GM20000 (cell line): ENCODE results near the gene ROR1.

Source experiments
- DNase-seq: peaks from one replicate; pipeline ENCODE4 v3.0.0; 2012; ENCODE audit warnings: low spot score
- CTCF ChIP-seq: IDR thresholded peaks from 2 replicates; pipeline ENCODE4 v1.5.1; 2012; ENCODE audit warnings: mild to moderate bottlenecking, control low read depth; ENCODE audit errors: extremely low read depth, missing control alignments

The ROR1 gene

GRCh38 chr1:63983391-63984256 lies 209.8 kb downstream of the ROR1 start:
- no peak for TF ChIP-seq CTCF
- DNase-seq = no peak

GRCh38 chr1:63984257-63984929 lies 210.6 kb downstream of the ROR1 start:
- no peak for DNase-seq
- TF ChIP-seq CTCF = no peak

- DNase-seq = no peak
- no peak for TF ChIP-seq CTCF
These were observed 211.1 kb downstream of the ROR1 start for GRCh38 chr1:63984930-63985290.

- DNase-seq = no peak
- no peak for TF ChIP-seq CTCF
These were observed 213.3 kb downstream of the ROR1 start for GRCh38 chr1:63987014-63987627.

- TF ChIP-seq CTCF = no peak
These were observed 213.8 kb downstream of the ROR1 start for GRCh38 chr1:63987628-63988024.

GRCh38 chr1:63988941-63989340 lies 215.1 kb downstream of the ROR1 start:
- TF ChIP-seq CTCF = no peak
- no peak for DNase-seq

More at GRCh38 chr1:63987628-63988024, 213.8 kb downstream of the ROR1 start:
- no peak for DNase-seq

- DNase-seq = no peak
- TF ChIP-seq CTCF = no peak
These were observed 217.9 kb downstream of the ROR1 start for GRCh38 chr1:63991685-63992084.
